HPDE6-E6E7 (cell line): Measurements from ENCODE around the gene AP2M1.
"Not testable (repeated sequence)": the region's sequence is repeated elsewhere in the genome, so short reads cannot be mapped to it uniquely, and the experiment has no call there.

Experiments
- DNase-seq: peaks from one replicate; pipeline ENCODE4 v3.0.0; 2011; ENCODE audit warnings: missing footprints; ENCODE audit errors: extremely low spot score

Gene AP2M1

GRCh38 chr3:184157206-184157605 lies 17.4 kb upstream of the AP2M1 start:
- no peak for DNase-seq

DNA sequence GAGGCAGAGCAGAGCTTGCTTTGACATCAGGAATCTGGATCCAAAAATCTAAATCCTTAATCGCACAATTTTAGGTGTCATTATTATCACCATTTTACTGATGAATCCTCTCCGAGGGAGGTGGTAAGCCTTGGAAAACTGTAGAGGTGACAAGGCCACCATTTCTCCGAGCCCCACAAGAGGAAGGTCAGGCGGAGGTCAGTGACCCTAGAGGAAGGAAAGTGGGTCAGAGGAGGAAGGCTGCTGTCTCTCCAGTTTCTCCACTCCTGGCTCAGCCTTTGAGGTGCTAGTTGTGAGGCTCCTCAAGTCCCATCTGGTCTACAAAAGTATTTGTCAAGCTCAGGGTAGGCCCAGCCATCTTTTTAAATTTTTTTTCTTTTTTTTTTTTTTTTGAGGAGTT lies 16.3 kb upstream of the AP2M1 start:
- DNase-seq, result no peak

DNA sequence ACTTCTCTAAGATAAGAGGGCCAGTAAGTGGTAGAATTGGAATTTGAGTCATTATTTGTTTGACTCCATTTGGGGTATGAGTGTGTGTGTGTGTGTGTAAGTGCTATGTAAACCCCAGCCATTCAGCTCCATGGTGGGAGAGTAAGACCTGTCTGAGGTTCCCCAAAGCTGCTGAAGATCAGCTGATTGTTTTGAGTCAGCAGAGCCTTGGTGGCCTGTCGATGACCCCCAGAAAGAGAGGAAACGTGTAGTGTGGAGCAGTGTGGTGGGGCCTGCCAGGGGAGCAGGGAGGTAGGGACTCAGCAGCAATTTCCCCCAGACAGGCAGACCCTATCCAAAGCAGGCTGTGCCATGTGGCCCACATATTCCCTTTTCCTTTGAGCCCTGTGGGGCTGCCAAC lies 14.2 kb upstream of the AP2M1 start:
- DNase-seq, result no peak

DNA sequence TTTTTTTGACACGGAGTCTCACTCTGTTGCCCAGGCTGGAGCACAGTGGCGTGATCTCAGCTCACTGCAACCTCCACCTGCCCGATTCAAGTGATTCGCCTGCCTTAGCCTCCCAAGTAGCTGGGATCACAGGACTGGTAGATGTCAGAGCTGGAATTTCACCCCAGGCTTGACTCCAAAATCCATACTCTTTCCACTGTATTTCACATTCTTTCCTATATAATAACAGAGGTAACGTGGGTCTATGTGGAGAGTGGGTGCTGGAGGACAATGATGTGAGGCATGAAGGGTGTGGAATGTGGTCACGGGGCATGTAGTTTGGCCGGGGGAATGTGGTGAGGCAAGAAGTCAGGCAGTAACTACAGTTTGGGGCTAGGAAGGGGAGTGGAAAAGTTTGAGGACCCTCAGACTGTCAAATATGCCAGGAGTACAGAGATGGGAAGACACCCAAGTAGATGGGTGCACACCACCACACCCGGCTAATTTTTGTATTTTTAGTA lies 12.0 kb upstream of the AP2M1 start:
- DNase-seq, result not testable (repeated sequence)

GRCh38 chr3:184164648-184165330 lies 9.9 kb upstream of the AP2M1 start:
- DNase-seq, result no peak

DNA sequence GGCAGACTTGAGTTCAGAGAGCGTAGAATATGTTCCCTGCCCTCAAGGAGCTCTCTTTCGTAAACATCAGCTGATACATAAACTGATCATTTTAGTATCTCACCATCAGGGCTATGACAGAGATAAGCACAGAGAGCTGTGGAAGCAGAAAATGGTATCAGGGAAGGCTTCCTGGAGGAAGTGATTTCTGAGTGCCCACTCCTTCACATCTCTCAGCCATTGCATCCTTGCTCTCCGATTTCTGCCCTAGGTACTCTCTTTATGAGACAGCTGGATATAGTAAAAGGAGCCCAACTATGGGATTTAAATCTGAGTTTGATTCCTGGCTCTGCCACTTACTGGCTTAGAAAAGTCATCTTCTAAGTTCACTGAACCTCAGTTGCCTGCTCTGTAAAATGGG lies 9.1 kb upstream of the AP2M1 start:
- no peak for DNase-seq

DNA sequence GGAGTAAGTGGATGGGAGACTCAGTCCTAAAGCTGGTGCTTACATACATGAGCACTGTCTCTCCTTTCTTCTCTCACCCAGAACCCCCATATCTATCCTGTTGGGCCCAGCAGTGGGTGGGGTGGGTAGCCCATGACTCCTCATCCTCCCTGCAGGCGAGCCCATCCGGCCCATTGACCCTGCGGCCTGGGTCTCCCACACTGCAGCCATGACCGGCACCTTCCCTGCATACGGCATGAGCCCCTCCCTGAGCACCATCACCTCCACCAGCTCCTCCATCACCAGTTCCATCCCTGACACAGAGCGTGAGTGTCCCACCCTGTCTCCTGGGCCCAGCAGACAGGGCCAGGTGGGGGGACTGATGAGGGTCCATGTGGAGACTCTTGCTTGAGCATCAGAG lies 8.0 kb upstream of the AP2M1 start:
- DNase-seq, result no peak

DNA sequence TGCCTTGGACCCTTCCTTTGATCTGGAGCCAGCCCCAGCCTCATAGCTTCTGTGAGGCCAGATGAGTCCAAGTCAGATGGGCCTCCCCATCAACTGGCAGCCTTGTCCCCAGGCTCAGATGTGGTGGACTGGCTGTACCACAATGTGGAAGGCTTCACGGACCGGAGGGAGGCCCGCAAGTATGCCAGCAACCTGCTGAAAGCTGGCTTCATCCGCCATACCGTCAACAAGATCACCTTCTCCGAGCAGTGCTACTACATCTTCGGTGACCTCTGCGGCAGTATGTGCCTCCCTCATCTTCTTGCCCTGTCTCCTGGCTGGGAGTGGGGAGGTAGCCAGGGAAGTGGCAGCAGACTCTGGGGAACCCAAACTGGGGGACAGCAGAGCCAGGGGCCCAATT lies 6.9 kb upstream of the AP2M1 start:
- no peak for DNase-seq

DNA sequence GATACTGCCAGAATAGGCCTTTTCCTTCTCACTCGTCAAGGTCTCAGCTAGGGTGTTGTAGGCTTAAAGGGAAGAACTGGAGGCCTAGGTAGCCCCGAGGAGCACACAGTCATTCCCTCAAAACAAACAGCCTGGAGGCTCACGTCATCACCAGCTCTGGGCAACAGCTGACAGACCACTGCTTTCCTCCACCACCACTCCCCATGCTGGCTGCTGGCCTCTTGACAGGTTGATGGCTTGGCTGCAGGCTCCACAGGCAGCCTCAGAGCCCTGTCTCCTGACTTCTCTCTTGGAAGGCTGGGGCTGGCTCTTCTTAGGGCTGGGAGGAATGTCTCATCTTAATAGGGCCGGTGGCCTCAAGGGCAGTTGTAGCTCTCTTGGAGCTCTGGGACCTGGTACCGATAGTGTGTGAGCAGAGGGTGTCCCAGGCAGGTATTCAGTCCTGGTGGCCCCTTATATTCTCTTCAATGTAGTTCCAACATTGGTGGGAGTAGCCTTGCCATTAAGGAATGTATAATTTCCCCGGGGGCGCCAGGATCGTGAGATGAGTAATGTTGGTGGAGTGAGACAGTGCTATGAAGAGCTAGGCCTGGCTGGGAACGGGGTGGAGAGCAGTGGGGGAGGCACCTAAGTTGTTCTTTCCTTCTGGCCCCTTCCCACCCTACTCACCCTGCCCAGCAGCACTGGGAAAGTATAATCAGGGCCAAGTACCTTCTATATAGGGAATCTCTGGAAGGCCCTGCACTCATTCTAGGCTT lies 6.1 kb upstream of the AP2M1 start:
- DNase-seq, result no peak

DNA sequence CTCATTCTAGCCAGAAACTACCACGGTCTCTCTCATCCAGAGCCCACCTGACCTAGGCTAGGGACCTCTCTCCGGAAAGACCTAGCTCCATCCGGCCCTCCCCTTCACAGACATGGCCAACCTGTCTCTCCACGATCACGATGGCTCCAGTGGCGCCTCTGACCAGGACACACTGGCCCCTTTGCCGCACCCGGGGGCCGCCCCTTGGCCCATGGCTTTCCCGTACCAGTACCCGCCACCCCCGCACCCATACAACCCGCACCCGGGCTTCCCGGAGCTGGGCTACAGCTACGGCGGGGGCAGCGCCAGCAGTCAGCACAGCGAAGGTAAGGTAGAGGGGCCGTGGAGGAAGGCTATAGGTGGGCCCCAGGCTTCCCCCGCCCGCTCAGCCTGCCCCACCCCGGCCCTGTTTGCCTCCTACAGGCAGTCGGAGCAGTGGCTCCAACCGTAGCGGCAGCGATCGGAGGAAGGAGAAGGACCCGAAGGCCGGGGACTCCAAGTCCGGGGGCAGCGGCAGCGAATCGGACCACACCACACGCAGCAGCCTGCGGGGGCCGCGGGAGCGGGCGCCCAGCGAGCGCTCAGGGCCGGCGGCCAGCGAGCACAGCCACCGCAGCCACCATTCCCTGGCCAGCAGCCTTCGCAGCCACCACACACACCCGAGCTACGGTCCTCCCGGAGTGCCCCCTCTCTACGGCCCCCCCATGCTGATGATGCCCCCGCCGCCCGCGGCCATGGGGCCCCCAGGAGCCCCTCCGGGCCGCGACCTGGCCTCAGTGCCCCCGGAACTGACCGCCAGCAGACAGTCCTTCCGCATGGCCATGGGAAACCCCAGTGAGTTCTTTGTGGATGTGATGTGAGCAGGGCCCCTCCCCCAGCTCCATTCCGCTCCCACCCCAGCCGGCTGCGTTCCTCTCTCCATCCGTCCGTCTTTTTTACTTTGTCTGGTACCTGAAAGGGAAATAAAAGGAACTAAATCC lies 4.5 kb upstream of the AP2M1 start:
- no peak for DNase-seq

DNA sequence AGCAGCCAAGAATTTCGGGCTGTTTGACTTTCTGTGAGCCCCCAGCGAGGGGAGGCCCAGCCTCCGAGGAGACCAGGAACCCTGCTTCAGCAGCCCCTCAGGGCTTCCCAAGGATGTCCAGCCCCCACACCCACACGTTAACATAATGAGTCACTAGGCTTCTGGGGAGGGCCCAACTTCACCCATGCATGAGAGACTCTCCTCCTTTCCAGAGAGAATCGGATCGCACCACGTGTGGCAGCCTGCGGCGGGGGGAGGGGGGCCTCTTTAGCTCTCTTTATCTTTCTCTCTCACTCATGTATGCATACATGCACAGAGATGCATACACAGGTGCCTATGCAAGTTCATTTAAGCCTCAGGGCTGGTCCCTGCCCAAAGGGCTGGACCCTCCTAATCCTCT lies 3.1 kb upstream of the AP2M1 start:
- no peak for DNase-seq

GRCh38 chr3:184172681-184173373 lies 1.8 kb upstream of the AP2M1 start:
- no peak for DNase-seq

DNA sequence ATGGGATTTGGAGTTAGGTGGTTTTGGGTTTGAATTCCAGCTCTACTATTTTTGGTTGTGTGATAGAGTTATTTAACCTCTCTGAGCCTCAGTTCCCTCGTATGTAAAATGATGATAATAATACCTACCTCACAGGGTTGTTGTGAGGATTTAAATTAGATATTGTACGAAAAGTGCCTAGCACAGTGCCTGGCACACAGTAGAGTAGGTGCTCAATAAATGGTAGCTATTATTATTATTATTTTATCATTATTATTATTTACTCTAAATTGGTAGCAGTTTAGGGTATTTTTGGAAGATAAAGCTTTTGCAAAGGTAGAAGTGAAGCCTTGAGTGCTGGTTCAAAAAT lies 1.3 kb upstream of the AP2M1 start:
- DNase-seq, result no peak

DNA sequence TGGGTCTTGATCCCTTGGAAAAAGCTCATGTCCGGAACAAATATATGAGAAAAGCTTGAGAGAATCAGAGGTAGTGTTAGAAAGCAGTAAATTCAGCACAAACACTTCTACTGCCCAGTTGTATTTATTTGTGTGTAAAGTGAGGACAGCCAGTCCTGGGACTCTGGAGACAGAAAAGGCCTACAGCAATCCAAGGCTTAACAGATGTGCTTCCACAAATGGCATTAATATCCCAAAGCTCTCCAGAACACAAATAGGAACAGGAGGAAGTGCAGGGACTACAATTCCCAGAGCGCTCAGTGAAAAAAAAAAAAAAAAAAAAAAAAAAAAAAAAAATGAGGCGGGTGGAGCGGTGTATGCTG lies 390 bp upstream of the AP2M1 start:
- no peak for DNase-seq

DNA sequence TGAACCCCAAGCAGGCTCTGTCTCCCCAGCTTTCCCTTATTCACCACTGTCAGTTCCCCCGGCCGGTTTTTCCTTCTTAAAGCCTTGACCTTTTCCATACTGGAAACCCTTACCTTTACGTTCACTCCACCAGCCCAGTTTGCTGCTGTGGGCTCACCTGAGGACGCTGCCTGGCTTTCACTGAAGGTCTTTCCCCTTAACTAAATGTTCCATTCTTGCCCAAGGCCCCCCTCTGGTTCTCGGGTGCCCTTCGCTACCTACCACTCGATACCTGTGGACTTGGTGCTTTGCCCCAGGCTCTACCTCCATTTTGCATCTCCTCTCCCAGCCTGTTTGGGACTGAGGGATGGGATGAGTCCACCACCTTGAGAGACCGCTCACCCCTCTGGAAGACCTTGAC lies 851 bp downstream of the AP2M1 start:
- DNase-seq, result no peak

- no peak for DNase-seq
Measured at GRCh38 chr3:184175981-184176376, 1.3 kb downstream of the AP2M1 start.

- DNase-seq, result peak; percentile 81
Measured at GRCh38 chr3:184176377-184177330, 2.0 kb downstream of the AP2M1 start.

DNA sequence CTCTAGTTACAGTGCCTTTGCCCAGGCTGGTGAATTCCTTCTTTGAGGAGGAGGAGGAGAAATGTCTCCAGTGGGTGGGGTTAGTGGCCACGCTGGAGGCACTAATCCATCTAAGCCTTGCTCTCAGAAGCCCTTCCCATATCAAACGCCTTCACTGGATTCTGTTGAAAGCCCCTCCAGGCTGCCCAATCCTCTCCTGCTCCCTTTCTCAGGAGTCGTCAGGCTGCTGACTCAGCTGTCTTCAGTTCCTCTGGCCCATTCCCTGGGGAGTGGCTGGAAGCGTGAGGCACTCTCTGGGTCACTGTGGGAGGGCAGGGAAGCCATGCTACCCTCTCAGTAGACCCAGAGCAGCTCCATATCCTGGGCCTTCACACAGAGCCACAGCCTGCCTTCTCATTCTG lies 2.7 kb downstream of the AP2M1 start:
- no peak for DNase-seq

DNA sequence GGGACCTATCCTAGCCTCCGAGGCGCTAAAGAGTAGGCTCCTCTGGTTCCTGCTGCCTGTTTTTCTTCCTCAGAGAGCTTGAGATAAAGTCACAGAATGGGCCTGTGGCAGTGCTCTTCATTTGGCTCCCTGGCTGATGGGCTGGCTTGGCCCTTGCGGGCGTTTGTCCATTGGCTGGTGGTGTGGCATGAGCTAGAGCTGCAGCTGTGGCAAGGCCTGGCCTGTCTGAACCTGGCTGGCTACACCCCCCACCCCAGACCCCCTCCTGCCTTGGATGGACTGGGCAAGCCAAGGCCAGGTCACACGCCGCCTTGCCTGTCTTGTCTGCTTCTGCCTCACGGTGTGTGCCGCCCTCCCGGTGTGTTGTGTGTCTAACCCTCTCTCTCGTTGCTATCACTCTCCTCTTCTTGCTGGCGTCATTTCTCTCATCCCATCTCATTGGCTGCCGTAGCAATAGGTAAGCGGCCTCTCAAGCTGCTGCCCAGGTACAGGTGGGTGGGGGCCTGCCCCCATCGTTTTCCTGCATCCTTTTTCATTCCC lies 3.2 kb downstream of the AP2M1 start:
- no peak for DNase-seq

DNA sequence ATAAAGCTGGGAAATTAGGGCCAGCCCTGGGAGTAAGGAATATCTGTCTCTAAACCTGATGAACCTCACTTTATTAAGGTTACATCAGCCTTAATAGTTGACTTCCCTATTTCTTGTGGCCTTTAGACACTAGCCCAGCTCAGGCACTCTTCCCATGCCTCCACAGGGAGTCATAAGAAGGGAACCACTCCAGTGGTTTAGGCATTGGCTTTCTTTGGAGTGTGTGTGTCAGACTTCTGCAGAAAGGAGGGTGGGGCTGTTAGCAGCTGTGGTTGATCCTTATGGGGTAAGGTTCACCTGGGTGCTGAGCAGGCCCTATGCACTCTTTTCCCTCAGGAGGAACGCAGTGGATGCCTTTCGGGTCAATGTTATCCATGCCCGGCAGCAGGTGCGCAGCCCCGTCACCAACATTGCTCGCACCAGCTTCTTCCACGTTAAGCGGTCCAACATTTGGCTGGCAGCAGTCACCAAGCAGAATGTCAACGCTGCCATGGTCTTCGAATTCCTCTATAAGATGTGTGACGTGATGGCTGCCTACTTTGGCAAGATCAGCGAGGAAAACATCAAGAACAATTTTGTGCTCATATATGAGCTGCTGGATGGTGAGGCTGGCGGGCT lies 4.0 kb downstream of the AP2M1 start:
- DNase-seq, result no peak
